Measurements from ENCODE around the gene SUGCT. TPM values are rescaled to one million over a fixed set of nuclear protein-coding genes. Genes with fewer than 3 reads are reported as not detected.
"Not testable (repeated sequence)": the region's sequence is repeated elsewhere in the genome, so short reads cannot be mapped to it uniquely, and the experiment has no call there.

Gene SUGCT
- total RNA-seq, 1 experiment from 2014 or later = 2.1 TPM

DNA sequence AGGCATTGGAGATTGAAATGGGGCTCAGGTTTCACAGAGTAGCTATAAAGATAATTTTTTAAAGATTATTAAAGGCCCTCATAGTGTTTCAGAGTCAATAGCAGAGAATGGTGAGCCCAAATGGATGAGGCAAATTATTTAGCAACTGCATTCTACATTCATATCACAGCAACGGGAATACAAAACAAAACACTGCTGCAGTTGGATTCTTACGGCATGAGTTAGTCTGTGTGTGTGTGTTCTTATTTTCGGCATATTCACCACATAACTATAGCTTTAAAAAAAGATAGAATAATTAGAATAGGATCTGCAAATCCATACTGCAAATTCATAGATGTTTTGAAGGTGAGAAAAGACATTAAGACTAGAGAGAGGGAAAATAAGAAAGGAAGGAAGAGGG is 66.0 kb downstream of the SUGCT start:
- no peak for DNase-seq (ENCODE audit: low spot score)

DNA sequence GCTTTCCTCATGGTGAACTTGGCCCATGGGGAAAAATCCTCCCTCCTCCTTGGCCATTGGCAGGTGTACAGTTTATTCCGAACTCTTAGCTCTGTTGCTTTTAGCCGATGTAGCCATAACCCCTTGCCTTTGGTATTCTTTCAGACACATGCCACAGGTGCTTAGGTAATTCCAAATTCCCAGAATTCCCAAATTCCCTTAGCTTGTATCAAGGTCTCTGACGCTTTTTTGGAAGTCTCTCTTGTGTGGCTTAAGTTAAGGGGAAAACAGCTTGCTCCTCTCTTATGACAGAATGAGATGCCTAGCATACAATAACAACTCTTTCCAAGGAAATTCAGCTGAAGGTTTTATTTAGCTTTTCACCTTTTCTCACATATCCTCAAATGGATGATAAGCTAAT is 68.0 kb downstream of the SUGCT start:
- DNase-seq (ENCODE audit: low spot score) = no peak

DNA sequence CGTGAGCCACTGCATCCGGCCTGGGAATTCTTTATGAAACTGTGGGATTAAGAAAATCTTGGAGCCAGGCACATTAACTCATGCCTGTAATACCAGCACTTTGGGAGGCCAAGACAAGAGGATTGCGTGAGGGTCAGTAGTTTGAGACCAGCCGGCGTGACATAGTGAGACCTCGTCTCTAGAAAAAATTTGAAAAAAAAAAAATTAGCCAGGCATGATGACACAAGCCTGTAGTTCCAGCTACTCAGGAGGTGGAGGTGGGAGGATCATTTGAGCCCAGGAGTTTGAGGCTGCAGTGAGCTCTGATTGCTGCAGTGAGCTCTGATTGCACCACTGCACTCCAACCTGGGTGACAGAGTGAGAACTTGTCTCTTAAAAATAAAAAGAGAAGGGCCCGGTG is 69.8 kb downstream of the SUGCT start:
- DNase-seq (ENCODE audit: low spot score) = no peak

DNA sequence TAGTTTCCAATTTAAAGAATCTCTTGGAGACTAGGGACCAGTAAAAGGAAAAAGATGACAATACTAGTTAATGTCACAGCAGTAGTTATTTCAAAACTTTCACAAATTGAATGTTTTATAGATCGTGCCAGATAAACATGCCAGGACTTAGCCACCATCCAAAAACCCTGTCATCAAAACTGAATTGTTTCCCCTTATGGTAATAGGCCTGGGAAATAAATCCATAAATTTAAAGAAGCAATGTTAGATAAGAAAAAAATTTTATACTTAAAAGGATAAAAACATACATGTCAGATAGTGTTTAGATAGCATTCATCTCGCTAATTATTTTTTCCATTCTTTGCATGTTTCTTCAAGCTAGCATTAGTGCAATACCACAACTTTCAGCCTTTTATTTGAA is 71.2 kb downstream of the SUGCT start:
- no peak for DNase-seq (ENCODE audit: low spot score)

DNA sequence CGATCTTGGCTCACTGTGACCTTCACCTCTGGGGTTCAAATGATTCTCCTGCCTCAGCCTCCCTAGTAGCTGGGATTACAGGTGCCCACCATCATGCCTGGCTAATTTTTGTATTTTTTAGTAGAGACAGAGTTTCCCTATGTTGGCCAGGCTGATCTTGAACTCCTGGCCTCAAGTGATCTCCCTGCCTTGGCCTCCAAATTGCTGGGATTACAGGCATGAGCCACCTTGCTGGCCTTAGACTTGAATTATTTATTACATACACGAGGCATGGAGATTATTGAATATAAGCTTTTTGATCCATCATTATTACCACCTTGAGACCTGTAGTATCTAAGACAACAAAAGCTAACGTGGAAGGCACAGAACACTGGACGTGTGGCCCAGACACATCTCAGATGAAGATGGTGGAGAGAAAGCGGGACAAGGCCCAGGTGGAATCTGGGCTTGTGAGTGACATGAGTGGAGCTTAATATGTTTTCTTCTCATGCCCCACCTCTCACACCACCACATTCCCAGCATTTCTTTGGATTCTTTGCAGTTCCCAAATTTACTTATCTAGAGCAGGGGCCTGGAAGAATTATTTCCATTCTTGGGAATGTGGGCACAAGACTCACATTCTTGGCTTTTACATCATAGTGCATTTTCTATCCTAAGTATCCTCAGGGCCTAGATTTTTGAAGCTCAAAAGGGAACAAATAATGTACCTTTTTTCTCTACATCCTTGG is 76.6 kb downstream of the SUGCT start:
- no peak for DNase-seq (ENCODE audit: low spot score)

DNA sequence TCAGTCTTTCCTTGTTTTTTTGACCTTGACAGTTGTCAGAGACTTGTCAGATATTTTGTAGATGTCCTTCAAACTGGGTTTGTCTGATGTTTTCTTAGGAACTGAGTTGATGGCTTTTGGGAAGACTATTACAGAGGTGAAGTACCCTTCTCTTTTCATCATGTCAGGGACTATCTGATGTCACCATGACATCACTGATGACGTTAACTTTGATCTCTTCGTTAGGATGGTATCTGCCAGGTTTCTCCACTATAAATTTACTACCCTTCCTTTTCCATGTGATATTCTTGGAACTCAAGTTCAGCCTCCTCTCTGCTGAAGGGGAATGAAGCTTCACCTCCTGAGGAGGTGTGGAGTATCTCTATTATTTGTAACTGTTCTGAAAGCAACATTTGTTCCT is 78.5 kb downstream of the SUGCT start:
- DNase-seq (ENCODE audit: low spot score) = no peak

DNA sequence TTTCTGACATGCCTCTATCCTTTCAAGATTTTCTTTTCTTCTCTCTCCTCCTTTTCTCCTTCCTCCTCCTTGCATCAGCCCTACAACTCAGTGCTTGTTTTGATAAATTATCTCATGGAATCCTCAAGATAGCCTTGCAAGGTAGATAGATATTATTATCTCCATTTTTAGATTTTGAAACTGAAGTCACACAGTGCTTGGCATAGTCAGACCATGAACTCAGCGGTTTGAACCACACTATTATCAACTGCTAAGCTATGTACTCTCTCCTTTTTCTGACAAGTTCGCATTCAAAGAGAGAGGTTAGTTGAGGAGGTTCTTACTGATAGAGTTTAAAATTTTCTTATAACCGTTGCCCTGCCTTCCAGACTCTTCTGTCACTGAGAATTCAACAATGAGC is 79.1 kb downstream of the SUGCT start:
- no peak for DNase-seq (ENCODE audit: low spot score)

DNA sequence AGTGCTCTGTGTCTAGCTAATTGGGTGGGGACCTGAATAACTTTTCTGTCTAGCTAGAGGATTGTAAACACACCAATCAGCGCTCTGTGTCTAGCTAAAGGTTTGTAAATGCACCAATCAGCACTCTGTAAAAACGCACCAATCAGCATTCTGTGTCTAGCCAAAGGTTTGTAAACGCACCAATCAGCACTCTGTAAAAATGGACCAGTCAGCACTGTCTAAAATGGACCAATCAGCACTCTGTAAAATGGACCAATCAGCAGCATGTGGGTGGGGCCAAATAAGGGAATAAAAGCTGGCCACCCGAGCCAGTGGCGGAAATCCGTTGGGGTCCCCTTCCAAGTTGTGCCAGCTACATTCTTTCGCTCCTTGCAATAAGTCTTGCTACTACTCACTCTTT is 83.8 kb downstream of the SUGCT start:
- not testable (repeated sequence) for DNase-seq (ENCODE audit: low spot score)

DNA sequence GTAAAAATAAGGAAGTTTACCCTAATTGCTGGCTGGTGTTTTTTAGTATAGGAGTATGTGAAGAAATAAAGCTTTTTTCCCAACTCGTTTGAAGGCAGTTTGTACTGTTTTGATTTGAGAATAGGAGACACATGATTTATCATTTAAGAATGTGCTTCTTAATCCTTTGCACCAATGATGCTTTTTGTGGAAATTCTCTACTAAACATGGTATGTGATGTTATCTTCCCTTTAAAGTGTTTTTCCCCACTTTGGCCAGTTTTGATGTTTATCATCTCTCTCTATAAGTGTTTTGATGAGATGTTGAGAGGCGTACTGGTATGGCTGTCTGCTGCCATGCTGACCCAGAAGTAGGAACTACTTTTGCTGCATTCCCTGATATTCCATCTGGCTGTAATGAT is 85.1 kb downstream of the SUGCT start:
- DNase-seq (ENCODE audit: low spot score) = no peak

DNA sequence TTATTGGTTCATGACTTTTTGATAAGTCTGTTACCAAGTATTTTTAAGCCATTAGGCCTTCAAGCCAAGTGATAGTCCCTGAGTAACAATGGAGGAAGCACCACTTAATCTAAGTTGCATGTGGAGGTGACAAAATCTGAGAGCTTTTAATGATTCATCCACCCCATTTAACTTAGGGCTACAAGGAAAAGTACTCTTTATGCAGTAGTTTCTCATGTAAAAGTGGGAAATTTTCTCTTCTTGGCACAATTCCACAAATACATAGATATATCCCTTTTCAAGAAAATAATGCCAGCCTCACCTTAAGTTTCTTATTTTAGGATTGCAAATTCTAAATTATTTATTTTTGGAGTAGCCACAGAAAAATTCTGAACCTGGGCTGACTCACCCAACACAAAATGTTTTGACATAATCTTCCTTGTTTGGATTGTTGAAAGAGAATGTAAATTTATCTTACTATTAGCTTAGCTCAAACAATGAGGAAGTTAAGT is 85.7 kb downstream of the SUGCT start:
- no peak for DNase-seq (ENCODE audit: low spot score)

DNA sequence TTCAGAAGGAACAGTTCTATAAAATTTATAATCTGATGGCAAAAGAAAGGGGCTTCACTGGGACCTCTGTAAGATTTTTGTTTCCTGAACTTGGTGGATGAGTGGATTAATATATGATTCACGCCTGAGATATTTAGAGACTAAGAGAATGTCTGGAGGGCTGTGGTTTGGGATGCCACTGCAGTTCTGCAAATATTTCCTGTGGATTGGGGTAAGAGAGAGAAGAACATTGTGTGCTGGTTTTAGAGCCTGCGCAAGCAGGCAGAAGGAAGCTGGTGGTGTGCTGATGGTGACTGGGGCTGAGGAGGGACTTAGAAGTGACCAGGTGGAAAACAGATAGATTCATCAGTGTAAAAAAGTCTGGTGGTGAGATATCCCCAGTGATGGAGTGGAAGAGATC is 87.0 kb downstream of the SUGCT start:
- DNase-seq (ENCODE audit: low spot score) = peak; percentile 82

DNA sequence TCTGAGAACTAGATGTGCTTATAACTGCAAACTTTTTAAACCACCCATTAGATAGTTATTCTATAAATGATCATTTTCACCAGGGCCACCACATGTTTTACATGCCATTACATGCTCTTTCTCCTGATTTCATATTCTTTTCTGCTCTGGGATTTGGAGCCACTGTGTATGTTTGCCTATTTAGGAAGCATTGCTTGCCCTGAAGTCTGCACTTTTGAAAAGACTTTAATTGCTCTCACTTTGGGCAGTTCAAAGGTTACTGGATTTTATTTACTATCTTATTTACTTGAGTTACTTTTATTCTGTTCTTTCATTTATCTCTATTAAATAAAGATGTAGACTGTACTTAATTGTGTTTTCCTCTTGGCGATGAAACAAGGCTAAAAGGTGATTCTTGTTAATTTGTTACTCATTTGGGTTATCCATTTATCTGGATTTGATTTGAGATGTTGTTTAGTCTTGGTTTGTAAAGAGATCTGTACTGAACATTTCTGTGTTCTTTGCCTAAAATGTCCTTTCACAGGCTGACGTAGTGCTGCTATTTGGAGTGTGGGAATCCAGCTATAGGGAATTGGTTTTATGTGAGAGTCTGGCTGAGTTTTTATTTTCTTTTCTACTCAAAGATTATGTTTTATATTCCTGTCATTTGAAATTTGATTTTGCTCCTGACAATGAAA is 88.8 kb downstream of the SUGCT start:
- DNase-seq (ENCODE audit: low spot score) = no peak

DNA sequence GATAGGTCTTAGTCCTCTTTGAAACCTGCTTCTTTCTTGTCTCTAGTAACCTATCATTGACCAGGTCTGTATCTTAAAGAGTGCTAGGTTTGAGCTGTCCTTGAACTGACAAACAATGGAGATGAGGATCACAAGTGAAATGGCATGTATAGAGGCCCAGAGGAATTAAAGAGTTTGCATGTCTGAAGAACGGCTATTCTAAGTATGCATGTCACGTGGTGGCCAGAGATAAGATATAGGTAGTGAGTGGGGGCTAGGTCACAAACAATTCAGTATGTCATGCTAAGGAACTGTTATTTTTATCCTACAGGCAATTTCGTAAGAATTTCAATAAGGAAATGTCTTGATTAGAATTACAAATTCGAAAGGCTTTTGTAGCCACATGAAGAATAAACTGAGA is 95.3 kb downstream of the SUGCT start:
- no peak for DNase-seq (ENCODE audit: low spot score)

DNA sequence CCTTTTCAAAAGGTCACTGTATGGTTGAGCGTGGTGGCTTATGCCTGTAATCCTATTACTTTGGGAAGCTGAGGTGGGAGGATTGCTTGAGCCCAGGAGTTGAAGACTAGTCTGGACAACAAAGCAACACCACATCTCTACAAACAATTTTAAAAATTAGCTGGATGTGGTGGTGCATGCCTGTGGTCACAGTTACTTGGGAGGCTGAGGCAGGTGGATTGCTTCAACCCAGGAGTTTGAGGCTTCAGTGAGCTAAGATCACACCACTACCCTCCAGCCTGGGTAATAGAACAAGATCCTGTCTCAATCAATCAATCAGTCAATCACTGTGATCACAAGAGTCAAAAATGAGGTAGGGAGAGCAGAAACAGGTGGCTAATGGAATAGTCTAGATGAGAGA is 97.0 kb downstream of the SUGCT start:
- no peak for DNase-seq (ENCODE audit: low spot score)

DNA sequence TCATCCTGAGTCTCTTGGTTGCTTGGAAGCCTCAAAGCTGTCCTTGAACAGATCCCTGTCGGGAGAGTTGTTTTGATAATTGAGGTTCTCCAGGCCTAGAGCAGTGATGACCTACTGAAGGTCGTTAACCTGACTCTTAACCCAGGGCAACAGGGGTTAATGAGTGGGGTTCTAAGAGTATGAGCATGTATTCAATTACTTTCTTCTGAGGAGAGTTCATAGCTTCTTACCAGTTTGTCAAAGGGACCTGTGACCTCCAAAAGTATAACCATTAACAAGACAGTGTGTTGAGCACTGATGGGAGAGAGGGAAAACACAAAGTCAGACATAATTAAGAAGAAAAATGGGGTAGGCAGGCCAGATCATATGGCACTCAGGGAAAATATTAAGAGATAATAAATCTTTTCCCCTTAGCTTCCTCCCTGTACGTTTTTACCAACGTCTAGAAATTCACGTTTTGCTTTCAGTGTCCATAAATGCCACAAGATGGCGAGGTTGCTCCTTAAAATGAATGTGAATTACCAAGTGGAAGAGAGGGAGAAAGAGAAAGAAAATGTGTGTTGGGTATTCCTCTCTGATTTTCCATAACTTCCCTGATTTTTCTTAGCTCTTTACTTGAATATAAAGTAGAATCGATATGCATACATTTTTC is 97.6 kb downstream of the SUGCT start:
- DNase-seq (ENCODE audit: low spot score) = peak; percentile 85

DNA sequence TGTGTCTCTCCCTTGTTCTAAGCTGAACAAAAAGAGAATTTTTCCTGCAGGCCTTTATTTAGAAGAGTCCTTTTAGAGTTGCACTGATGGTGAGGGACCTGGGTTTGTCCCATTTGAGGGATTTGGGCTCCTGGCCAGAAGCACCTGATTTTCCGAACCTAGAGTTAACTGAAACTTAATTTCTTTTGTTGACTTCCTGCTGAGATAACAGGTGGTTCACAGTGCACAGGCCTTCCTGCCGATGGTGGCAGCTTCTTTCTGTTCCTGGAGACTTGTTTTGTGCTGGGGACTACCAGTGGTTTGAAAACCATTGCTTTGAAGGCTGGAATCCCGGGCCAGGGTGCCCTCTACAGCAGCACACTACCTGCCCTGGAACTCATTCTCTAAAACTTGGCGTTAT is 99.2 kb downstream of the SUGCT start:
- no peak for DNase-seq (ENCODE audit: low spot score)

DNA sequence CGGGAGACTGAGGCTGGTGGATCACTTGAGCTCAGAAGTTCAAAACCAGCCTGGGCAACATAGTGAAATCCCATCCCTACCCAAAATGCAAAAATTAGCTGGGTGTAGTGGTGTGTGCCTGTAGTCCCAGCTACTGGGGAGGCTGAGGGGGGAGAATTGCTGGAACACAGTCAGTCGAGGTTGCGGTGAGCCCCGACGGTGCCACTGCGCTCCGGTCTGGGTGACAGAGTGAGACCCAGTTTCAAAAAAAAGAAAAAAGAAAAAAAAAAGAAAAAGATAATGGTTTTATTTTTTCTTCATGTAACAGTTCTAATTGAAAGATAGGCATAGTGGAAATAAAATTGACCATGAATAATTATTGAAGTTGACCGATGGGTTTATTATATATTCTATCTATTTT is 99.9 kb downstream of the SUGCT start:
- no peak for DNase-seq (ENCODE audit: low spot score)

DNA sequence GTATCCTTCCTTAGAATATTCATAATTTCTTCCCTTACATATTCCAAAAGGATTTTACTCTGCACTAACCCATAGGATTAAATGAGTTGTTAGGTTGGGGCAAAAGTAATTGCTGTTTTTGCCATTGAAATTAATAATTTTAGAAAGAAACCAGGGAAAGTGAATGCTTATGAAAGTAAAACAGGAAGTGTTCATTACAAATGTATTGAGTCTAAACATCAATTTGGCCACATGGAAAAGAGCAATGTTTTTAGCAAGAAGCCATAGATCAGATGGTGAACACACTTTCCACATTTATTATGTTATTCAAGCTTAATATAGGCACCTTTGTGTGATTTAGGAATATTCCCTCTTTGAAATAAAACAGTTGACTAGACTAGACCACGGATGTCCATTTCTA is 102.9 kb downstream of the SUGCT start:
- no peak for DNase-seq (ENCODE audit: low spot score)

DNA sequence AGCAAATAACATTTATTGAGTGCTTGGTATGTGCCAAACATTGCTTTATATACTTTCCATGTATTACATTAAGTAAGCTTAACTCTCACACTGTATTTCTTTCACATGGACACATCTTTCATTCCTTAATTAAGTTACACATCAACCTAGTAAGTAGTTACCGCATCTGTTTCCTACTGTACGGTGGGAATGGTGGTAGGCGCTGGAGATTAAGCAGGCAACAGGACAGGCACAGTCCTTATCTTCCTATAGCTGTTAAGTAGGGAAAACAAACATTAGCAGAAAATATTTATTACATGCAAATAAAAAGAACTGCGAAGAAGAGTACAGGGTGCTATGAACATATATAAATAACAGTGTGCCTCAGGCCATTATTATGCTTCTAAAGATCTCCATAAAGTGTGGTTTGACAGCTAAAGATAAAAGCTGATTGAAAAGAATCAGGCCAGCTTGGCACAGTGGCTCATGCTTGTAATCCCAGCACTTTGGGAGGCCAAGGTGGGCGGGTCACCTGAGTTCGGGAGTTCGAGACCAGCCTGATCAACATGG is 105.0 kb downstream of the SUGCT start:
- no peak for DNase-seq (ENCODE audit: low spot score)

DNA sequence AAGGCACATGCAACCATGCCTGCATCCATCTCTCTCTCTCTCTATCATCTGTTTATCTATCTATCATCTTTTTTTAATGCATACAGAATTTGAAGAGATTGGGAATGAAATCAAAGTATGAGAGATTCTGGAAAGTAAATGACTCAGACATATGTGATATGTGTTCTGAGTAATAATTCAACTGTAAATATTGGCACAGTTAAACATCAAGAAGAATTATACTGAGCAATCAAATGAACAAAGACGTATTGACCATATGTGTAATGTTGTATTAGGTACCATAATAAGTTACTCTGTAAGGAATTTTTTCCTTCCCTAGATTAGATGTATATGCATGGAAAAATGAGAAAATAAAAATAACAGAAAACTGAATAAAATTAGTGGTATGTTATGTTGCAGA is 108.3 kb downstream of the SUGCT start:
- DNase-seq (ENCODE audit: low spot score) = no peak

DNA sequence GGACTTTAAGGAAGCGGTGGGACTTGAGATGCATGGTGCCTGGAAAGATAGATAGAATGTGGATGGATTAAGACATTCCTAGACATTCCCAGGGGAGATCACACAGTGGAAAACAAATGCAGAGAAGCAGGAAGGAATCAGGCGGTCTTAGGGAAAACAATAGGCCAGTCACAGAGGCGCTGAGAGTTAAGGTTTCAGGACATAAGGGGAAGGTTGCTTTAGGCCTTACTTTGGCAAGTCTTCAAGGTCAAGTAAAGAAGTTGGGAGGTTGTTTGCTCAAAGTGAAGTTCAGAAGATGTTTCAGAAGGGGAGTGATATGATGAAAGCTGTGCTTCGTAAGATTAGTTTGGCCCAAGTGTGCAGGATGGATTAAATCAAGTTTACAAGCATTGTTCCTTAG is 109.4 kb downstream of the SUGCT start:
- no peak for DNase-seq (ENCODE audit: low spot score)

DNA sequence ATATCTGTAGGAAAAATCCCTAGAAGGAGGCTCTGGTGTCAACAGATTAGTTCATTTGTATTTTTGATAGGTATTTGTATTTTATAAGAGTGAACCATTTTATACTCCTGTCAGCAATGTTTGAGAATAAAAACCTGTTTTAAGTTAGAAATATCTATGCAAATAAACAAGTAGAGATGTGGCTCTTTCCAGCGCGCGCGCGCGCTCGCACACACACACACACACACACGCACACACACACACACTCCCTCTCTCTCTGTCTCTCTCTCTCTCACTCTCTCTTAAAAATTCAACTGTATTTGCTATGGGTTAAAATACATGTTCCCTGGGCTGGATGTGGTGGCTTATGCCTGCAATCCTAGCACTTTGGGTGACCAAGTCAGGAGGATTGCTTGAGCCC is 113.9 kb downstream of the SUGCT start:
- DNase-seq (ENCODE audit: low spot score) = no peak

DNA sequence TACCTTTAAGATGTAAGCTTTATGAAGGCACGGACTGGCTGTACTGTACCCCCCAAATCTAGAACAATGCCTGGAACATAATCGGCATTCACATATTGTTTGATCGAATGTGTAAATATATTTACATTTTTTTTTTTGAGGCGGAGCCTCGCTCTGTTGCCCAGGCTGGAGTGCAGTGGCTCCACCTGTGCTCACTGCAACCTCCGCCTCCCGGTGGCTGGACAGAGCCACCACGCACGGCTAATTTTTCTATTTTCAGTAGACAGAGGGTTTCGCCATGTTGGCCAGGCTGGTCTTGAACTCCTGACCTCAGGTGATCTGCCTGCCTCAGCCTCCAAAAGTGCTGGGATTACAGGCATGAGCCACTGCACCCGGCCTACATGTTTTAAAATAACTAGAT is 118.6 kb downstream of the SUGCT start:
- DNase-seq (ENCODE audit: low spot score) = not testable (repeated sequence)

All from H4 (cell line).